NCI-H2081 treated with DMSO at 0.1 percent for 48 hours (cell line): ENCODE results near the gene P3H2.

ENCODE experiments used
- DNase-seq: peaks from one replicate; lab custom pipeline; 2025; lab: John Stamatoyannopoulos, UW

The P3H2 gene

DNA sequence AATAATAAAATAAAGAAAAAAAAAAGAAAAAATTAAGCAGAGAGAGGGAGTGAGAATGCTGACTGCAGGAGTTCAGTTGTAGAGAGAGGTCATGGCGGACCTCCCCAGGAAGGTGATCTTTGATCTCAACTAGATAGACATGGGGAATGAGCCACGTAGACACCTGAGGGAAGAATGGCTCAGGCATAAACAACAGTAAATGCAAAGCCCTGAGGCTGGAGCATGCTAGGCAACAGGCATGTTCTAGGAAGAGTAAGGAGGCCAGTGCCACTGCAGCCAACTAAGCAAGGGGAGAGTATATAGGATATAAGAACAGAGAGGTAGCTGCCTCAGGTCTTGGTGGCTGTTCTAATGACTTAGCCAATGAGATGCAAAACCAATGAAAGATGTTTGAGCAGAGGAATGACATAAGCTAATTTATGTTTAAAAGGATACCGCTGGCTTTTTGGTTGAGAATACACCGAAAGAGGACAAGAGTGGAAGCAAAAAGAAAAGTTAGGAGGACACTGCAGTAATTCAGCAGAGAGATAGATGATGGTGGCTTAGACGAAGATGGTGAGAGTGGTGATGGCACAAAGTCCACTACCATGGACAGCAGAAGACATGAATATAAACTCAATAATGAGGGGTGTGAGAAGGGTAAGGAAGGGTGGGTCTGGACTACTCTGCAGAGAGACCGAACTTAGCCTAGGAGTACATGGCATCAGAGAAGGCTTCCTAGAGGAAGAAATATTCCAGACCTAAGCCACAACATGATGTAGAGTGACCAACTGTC, 174.6 kb downstream of the P3H2 start:
- no peak for DNase-seq

GRCh38 chr3:189944285-189945145, 176.2 kb downstream of the P3H2 start:
- DNase-seq, result no peak

DNA sequence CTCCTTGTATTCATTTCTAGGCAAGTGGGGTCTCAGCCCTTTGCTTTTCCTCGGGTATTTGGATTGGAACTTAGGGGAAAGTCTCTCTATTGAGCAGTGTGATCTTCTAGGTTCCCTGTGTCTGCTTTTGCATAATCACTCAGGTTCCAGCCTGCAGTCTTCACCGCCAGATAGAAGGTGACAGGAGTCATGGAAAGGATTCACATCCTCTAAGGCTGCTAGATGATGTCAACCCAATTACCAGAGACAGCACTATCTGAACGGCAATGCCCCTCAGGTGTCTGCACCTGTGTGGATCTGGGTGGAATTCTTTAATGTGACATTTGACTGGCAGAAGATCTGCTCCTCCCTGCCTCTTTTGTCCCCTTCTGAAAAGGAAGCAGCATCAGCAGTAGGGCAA, 177.7 kb downstream of the P3H2 start:
- no peak for DNase-seq

GRCh38 chr3:189941679-189942078, 179.0 kb downstream of the P3H2 start:
- DNase-seq, result no peak

GRCh38 chr3:189941125-189941524, 179.6 kb downstream of the P3H2 start:
- no peak for DNase-seq

GRCh38 chr3:189937302-189938127, 183.2 kb downstream of the P3H2 start:
- DNase-seq, result no peak

DNA sequence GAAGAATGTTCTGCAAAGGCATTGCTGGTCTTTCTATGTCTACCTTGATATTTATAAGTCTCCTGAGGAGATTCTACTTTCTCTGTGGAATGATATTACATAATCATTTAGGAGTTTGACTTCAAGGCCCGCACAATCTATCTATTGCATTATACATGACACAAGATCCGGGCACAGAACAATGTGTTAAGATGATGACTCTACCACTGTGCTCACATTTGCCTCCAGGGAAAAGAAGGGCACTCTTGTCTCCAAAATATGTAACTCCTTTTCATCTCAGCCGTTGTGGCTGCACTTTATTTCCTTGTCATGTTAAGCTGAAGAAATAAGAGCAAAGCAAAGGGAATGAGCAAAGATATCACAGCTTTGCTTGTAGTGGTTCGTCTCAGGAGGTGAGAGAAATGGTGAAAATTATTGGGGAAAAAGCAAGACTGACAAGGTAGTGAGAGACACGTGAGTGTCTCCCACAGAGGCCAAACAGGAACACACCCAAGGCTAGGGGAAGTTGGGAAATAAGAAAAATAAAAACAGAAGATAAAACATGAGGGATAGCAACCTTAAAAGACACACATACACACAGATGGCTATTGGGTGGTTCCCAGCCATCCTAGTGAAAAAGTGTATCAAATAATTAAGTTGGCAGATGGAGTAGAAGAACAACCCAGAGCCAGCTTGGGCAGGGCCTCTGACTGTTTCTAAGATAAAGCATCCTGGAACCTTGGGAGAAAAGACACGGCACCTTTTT, 184.3 kb downstream of the P3H2 start:
- DNase-seq, result no peak

DNA sequence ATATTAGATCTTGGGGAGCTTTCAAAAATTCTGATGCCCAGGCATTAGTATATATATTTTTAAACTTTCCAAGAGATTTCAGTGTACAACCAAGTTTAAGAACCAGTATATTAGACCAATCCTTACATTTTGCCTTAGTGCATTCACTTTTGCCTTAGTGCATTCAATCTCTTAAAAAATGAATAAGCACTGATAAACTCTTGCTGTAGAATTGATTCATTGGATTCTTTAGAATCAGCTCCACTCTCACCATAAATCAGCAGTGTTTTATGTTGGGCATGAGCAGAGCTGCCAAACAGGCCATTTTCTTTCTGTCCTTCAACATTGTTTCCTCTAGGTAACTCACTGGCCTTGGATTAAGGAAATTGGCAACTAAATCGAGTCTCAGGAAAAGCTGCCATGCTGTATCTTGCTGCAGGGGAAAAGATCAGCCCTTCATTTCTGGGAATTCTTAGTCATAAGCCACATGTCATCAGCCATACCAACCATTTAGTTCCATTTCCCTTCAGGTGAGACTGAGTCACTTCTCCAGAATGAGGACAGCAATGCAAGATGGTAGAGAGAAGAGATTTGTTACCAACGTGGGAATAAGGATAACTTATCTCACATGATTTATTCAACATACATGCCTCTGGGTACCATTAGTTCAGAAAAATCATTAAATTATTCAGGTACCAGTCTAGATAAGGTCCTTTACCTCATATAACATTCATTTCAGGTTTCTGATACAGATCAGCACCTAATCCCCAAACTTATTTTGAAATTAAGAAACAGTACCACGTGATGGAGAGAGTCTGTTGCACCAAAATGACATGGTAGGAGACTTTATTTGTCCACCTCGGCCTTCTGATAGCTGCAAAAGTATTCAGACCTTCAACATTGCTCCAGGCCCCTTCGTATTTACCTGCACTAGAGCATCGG, 192.5 kb downstream of the P3H2 start:
- DNase-seq, result no peak

GRCh38 chr3:189921770-189922169, 198.9 kb downstream of the P3H2 start:
- DNase-seq, result no peak

DNA sequence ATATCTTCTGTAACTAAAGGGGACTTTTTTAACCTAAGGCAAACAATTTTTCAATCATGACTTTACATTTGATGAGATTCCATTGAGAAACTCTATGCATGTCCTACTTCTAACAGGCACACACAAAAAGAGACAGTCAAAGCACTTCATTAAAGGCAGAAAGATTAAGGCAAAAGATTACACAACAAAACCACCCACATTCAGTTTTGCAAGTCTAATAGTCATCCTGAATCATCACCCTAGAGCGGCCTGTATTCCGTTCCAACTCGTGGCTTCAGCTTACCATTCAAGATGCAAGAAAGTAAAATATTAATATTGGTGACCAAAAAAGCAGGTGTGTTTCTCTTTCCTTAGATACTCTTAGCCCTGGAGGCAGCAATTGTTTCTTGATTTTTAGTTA, 205.9 kb downstream of the P3H2 start:
- DNase-seq, result no peak

GRCh38 chr3:189911001-189911400, 209.7 kb downstream of the P3H2 start:
- DNase-seq, result no peak

DNA sequence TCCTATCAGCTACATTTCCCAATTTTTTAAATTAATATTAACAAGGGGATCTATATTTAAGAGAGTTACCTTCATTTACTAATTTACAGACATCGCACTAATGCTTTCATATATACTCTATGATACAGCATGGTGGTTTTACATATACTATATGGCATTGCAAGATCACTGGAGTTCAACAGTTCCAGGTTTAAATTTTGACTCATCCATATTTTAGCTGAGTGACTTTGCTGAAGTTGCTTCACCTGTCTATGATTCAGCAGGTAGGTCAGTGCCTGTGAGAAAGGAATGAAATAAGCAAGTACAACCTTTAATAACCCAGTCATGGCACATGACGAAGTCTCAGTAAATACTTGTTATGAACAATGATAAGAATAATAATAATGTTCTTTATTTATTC, 211.1 kb downstream of the P3H2 start:
- no peak for DNase-seq

DNA sequence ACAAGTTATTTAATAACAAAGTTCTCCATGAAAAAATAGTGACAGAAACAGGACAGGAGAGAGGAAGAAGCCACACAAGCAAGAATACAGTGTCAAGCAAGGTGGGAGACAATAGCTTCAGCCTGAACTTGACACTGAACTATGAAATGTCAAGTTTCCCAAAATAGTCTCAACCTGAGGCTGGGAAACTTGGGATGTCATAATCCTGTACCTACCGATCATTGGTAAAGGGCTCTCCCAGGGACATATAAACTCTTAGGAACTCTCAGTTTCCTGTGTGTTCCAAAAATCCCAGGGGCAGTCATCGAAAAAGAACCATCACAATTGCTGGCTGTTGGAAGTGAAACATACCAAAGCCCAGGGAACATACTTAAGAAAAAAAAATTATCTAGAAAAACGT, 211.6 kb downstream of the P3H2 start:
- DNase-seq, result no peak

- DNase-seq, result no peak
Observed at GRCh38 chr3:189908646-189909045, 212.1 kb downstream of the P3H2 start.

- DNase-seq, result no peak
Observed at GRCh38 chr3:189907803-189908202, 212.9 kb downstream of the P3H2 start.
